HG03280 (cell line): ENCODE measurements around the gene THRAP3.

Experiments
- ATAC-seq: cut with Tn5 transposase; IDR thresholded peaks from one replicate; pipeline ENCODE4 v1.9.1; 2021; ENCODE audit warnings: mild to moderate bottlenecking, moderate library complexity; ENCODE audit not compliant: unreplicated experiment

THRAP3 gene

GRCh38 chr1:36286802-36287201 lies 62.6 kb downstream of the THRAP3 start:
- ATAC-seq, result no peak

DNA sequence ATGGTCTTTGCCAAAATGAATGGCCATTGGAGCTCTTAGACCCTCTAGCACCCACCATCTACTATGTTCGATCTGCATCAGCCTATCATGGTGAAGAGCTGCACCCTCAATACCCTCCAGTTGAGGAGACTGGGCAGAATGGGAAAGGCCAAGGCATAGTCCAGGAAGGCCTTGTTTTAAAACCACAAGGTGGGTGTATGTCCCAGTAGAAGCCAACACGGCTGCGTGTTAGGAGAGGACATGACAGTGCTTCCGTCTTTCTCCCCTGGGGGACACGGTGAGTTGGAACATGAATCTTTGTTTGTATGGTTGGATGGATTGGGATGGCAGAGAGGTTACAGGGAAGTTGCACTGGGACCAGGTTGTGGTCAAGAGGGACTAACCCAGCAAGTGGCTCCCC lies 63.4 kb downstream of the THRAP3 start:
- ATAC-seq, result no peak

GRCh38 chr1:36295390-36295789 lies 71.1 kb downstream of the THRAP3 start:
- ATAC-seq, result no peak

DNA sequence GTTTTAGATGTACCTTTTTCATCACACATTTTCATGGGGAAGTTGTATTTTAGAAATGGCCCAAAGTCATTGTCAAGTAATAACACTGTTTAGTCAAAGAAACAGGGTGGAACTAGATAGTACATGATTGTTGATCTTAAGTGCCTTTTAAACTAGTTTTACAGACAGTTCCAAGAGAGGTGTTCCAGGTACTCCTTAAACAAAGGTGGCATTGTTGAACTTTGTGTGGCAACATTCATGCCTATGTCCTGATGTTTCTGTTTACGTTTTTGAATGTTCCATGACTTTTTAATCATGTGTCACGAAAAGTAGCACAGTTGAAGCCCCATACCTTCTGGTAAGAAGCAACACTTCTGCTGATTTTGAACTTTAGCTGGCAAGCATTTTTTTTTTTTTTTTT lies 72.8 kb downstream of the THRAP3 start:
- ATAC-seq, result no peak

DNA sequence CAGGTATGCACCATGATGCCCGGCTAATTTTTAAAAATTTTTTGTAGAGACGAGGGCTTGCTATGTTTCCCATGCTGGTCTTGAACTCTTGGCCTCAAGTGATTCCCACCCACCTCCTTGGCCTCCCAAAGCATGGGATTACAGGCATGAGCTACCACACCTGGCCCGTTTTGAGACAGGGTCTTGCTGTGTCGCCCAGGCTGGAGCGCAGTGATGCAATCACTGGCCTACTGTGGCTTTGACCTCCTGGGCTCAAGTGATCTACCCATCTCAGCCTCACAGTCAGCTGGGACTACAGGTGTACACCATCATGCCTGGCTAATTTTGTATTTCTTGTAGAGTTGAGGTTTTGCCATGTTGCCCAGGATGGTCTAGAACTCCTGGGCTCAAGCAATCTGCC lies 74.4 kb downstream of the THRAP3 start:
- no peak for ATAC-seq

GRCh38 chr1:36300526-36300925 lies 76.3 kb downstream of the THRAP3 start:
- ATAC-seq, result no peak

- no peak for ATAC-seq
These were observed 77.0 kb downstream of the THRAP3 start for GRCh38 chr1:36301220-36301619.

GRCh38 chr1:36303244-36303643 lies 79.0 kb downstream of the THRAP3 start:
- no peak for ATAC-seq

DNA sequence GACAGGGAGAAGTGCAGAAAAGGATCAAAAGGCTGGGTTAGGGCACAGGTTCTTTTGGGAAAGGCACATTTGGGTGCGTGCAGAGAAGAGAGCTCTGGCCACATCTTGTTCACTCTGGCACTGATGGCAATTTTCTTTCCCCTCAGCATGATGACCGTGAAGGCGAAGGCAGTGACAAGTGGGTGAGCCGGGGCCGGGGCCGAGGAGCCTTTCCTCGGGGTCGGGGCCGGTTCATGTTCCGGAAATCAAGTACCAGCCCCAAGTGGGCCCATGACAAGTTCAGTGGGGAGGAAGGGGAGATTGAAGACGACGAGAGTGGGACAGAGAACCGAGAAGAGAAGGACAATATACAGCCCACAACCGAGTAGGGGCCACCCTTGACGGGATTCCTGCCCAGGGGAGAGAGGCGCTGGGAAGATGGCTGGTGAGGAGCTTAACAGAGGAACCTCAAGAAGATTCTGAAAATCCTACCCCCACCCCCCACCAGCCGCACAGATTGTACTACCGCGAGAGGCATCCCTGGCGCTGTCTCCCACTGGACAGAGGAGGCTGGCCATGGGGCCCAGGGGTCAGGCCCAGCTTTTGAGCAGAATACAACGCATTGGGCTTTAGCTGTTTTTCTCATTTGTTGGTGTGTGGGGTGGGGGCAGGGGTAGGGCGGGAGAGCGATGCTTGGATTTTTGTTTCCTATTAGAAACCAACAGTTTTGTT lies 79.6 kb downstream of the THRAP3 start:
- ATAC-seq, result no peak

GRCh38 chr1:36304521-36304920 lies 80.3 kb downstream of the THRAP3 start:
- no peak for ATAC-seq

DNA sequence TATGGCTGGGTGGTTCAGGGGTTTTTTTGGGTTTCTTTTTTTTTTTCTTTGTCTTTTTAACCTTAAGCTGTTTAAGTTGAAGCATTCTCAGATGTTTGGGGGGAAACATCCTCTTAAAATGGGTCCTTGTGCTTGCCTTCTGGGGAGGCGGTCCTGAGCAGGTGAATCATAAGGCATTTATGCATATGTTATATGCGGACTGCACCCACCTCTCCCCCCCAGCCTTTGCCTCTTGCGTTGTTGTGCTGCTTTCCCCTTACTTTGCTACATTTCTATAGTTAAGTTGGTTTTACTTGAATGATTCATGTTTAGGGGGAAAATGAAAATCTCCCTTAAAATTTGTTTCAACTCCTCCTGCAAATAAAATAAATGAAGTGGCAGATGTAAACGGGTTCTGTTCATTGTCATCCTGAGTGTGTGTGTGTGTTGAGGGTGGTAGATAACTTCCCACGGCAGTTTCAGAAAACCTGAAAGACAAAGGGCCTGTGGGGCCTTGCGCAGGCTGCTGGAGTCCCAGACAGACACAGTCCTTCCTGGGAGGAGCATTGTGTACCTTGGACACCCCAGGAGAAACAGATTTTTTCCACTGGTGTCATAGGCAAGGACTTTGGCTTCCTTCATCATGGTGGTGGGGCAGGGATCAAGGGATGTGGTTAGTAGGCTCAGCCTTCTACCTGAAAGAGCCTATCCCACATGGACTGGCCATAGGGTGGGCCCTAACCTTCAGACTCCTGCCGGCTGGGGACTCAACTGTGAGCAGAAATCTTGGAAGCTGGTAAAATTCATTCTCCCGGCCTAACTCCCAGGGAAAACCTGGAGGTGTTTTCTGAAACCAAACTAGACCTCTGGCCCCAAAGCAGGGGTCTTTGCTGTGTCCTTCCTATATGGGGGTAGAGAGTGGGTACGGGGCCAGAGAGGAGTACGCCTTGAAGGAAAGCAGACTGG lies 81.0 kb downstream of the THRAP3 start:
- ATAC-seq, result no peak

GRCh38 chr1:36305915-36306209 lies 81.6 kb downstream of the THRAP3 start:
- ATAC-seq, result no peak

DNA sequence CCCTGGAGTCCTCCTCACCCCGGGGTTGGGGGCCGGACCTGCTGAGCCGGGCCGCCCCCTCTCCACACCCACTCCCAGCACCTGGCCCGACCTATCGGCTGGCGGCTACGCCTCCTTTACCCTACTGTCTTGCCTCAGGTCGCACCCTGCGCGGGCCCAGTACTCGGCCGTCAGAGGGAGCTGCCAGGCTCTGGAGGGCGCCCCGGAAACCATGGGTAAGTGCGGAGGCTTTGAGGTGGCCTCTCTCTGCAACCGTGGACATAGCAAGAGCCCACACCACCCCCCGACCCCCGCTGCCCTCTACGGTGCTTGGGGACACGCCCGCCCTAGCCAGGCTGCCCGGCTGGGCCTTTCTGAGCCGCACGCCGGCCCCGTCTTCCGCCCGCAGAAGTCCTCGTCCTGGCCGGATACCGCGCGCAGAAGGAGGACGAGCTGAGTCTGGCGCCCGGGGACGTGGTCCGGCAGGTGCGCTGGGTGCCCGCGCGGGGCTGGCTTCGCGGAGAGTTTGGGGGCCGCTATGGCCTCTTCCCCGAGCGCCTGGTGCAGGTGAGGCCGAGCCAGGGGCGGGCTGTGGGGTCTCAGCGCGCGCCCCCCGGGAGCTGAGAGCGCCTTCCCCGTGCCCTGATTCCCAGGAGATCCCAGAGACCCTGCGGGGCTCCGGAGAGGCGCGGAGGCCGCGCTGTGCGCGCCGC lies 82.1 kb downstream of the THRAP3 start, which contains the start of gene SH3D21:
Gene SH3D21 (plus strand): TSS at position 159 of the 692 bp plus-strand sequence. CDS start 53 bp downstream, at position 212.
- peak; percentile 31 for ATAC-seq

- peak; percentile 98 for ATAC-seq
These were observed 82.7 kb downstream of the THRAP3 start for GRCh38 chr1:36306902-36307456.

GRCh38 chr1:36307601-36308330 lies 83.5 kb downstream of the THRAP3 start:
- ATAC-seq, result no peak

GRCh38 chr1:36309397-36309796 lies 85.2 kb downstream of the THRAP3 start:
- no peak for ATAC-seq

DNA sequence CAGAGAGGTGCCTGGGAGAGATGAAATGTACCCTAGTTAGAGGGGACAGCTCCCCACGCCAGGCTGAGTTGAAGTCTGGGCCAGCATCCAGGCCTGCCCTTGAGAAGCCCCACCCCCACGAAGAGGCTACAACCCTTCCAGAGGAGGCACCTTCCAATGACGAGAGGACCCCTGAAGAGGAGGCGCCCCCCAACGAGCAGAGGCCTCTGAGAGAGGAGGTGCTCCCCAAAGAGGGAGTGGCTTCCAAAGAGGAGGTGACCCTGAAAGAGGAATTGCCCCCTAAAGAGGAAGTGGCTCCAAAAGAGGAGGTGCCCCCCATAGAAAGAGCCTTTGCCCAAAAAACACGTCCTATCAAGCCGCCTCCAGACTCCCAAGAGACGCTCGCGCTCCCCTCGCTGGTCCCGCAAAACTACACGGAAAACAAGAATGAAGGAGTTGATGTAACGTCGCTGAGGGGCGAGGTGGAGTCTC lies 96.1 kb downstream of the THRAP3 start:
- ATAC-seq, result no peak

GRCh38 chr1:36320767-36321118 lies 96.5 kb downstream of the THRAP3 start:
- no peak for ATAC-seq

DNA sequence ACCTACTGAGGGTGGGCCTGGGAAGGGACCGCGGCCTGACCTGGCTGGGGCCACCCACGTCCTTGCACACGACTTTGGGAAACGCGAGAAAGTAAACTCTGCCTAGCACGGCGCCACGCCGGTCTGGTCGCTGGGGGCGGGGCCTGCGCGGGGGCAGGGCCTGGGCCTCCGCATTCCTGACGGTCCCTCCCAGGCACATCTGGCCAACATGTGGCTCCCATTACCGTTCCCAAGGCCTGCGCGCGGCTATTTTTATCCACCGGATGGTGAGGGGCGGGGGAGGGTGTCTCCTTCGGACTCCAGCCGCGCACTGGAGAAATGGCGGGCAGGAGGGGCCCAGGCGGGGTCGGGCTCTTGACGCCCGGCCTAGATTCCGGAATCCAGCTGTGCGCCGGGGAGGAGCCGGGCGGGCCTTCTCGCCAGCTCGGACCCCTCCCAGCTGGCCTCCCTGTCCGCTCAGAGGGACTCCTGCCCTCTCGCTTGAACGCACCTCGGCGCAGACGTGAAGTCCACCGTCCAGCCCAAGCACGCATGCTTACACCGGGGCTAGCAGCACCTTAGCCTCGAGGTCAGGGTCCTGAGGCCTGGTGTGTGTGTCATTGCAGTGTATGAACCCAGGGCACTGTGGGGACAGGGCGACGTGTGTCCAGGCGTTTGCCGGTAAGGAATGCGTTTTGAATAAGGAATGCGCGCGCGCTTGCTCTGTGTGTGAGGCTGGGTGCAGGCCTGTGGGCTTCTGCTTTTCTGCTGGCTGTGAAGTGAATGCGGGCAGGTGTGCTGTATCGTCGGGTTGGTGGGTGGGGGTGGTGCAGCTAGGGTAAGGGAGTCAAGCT lies 97.1 kb downstream of the THRAP3 start:
- no peak for ATAC-seq
